ENCODE measurements around the gene TEX22.

The TEX22 gene

GRCh38 chr14:105384041-105384557 lies 14.2 kb upstream of the TEX22 start:
- DNase-seq (ENCODE audit: low read depth in 2 of 2) = no peak

DNA sequence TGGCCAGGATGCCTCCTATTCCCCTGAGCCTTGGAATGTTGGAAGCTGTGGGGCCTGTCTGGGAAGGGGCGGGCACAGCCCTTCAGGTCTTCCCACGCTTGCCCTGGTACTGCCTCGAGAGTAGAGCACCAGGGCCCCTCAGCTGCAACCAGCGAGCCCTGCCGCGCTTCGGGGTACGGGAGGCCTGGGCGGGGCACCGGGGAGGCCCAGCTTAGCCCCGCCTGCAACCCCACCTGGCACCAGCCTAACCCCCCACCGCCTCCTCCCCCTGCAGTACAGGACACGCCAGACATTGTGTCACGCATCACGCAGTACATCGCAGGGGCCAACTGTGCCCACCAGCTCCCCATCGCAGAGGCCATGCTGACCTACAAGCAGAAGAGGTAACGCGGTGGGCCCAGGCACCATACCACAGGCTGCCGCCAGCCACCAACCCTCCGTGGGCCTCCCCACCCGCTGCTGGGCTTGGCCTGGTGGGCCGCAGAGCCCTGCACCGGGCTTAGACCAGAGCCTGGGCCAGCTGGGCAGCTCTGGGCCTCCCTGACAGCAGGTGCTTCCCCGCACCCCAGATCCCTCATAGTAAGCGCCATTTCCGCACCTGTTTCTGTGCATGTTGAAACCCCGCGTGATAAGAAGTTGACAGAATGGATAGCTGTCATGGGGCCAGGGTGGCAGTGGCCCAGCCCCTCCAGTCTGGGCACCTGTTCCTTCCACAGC lies 13.6 kb upstream of the TEX22 start:
- DNase-seq (ENCODE audit: low read depth in 2 of 2) = no peak

DNA sequence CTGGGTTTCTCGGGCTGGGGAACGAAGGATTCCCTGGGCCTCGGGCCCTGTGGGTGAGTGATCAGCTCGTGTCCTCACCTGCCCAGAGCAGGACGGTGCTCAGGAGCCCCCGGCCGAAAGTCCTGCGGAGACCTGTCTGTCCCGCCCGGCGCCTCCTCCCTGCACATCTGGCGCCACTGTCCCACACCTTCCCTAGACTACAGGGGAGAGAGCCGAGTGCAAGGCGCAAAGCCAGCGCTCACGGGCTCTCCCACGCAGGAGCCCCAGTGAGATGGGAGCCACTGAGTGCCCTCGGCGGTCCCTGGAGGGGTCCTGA lies 13.1 kb upstream of the TEX22 start:
- DNase-seq (ENCODE audit: low read depth in 2 of 2) = no peak

- DNase-seq (ENCODE audit: low read depth in 2 of 2) = no peak
Measured at GRCh38 chr14:105385698-105386365, 12.5 kb upstream of the TEX22 start.

DNA sequence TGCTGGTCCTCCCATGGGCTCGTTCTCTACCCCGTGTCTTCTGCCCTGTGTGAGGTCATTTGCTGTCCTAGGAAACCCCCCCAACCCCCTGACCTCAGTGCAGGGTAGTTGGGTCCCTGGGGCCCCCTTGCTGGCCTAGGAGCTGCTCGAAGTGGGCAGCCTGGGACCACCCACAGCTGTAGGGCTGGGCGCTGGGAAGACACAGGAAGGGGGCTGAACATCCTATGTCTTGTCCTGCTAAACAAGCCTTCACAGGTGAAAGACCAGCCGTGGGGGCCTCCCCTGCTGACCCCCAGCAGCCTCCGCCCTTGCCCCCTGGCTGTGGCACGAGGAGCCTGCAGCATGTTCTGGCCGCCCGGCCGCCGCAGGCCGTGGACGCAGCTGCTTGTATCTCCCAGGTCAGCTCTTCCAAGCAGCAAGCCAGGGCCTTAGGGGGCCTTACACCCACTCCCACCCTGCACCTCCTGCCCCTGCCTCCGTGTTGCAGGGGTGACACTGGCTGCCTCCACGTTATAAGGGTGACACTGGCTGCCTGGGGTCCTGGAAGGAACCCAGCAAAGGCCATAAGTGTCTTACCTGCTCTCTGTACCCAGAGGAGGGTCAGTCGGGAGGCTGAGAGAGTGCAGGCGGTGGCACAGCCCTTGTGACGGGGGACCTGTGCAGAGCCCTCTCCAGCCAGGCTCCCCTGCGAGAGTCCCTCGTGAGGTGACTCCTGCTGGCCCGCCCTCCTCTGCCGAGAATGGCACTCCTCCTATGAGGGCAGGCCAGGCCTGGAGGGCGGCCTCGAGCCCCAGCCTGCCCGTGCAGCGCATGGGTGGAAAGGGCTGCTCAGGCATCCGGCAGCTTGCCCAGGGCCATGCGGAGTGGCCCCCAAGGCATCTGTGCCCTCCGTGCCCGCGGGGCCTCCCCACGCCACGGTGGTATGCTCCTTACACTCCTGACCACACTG lies 11.5 kb upstream of the TEX22 start:
- DNase-seq (ENCODE audit: low read depth in 2 of 2) = no peak

- DNase-seq (ENCODE audit: low read depth in 2 of 2) = no peak
Measured at GRCh38 chr14:105387530-105387922, 10.8 kb upstream of the TEX22 start.

DNA sequence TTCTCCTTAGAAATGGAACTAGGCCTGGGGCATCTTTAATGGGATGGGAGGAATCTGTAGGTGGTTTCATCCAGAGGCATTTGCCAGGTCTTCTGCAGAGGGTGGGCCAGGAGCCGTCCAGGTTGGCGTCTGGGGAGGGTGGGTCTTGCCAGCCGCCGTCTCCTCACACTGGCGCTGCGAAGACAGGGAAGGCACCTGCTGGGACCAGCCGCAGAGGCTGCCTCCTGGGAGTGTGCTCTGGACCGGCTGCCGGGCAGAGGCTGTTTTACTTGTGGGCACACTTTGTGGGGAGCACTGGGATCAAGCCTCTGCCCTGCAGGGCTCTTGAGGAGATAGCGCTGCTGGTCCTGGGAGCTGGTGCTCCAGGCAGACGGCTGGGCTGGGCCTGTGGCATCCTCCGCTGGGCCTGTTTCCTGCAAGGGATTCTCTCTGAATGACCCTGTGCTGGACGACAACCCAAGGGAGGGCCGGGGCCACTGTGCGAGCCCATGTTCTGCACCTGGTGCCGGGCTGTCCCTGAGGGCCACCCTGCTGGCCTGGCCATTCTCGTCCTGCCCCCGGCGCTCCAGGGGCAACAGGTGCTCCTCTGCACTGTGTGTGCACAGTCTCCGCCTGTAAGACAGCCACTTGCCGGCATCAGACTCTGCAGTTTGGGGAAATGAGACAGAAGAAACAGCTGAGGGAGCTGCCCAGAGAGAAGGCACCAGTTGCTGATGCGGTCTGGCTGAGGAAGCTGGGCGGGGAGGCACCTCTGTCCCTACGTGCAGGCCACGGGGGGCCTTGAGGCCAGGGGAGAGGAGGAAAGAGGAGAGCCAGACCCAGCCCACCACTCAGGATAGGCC lies 10.0 kb upstream of the TEX22 start:
- no peak for DNase-seq (ENCODE audit: low read depth in 2 of 2)

GRCh38 chr14:105388976-105389375 lies 9.4 kb upstream of the TEX22 start:
- no peak for DNase-seq (ENCODE audit: low read depth in 2 of 2)

GRCh38 chr14:105389534-105389933 lies 8.8 kb upstream of the TEX22 start:
- no peak for DNase-seq (ENCODE audit: low read depth in 2 of 2)

DNA sequence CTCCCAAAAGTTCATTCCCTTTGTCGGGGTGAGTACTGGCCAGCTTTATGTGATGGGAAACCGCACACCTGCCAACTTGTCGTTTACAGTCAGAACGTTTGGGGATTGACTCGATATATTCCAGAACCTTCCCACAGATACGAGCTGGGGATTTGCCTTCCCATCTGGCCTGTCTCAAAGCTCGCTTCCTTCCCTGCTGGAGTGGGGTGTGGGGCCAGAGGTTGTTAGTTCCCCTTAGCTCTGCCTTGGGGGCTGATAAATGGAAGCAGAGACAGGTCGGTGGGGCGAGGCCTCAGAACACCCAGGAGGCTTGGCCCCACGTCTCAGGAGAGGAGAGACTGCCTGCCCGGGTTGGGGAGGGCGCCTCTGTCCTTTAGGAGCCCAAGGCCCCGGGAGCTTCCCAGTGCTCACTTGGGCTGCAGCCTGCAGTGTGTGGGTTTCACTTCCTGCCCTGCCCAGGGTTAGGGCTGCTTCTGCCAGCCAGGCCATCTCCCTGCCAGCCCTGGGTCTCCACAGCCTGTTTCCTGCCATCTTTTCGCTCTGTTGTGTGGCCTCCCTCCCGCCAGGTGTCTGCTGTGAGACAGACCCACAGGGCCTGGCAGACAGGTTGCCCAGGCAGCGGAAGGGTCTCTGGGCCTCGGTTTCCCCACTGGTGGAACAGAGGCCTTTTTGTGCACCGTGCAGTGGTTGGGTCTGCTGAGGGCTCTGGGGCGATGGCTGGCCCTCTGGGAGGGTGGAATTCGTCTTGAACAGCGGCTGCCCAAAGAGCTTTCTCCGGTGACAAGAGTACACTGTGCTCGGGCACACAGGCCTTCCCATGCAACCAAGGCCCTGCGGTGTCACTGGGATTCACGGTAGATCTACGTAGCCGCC lies 8.1 kb upstream of the TEX22 start:
- DNase-seq (ENCODE audit: low read depth in 2 of 2) = no peak

DNA sequence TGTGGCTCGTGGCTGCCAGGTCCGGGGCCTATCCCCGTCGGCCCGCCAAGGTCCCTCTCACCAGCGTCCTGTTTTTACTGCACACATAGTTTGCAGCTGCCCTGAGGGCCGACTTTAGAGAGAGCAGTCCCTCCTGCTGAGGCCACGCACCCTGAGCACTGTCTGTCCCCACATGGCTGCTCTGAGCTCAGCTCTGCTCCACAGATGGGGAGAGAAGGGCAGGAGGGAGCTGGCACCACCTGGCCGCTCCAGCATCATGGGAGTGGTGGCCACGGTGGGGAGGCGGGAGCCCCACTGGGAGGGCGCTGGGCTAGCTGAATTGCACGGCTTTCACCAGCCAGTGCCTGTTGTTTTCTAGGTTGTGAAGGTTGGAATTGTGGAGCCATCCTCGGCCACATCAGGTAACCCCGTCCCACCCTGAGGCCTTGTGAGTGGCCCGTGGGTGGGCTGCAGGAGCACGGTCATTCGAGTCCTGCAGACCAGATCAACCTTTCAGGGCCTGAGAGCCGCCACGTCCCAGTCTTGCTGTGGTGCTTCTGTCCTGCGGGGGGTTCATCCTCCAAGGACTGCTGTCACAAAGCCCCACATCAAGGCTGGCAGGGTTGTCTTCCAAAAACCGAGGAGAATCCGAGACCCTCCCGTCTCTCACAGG lies 7.4 kb upstream of the TEX22 start:
- no peak for DNase-seq (ENCODE audit: low read depth in 2 of 2)

DNA sequence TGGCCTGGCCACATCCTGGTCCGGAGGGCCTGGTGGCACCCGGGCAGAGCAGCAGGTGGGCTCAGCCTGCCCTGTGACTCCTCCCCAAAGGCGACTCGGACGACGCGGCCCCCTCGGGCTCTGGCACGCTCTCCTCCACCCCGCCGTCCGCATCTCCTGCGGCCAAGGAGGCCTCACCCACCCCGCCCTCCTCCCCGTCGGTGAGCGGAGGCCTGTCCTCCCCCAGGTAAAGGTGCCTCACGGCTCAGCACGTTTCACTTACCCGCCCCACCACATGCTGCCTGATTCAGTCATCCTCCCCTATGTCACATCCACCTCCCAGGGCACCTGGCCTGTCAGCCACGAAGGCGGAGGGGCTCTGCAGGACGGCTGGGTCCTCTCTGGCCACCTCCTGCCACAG lies 6.8 kb upstream of the TEX22 start:
- DNase-seq (ENCODE audit: low read depth in 2 of 2) = no peak

DNA sequence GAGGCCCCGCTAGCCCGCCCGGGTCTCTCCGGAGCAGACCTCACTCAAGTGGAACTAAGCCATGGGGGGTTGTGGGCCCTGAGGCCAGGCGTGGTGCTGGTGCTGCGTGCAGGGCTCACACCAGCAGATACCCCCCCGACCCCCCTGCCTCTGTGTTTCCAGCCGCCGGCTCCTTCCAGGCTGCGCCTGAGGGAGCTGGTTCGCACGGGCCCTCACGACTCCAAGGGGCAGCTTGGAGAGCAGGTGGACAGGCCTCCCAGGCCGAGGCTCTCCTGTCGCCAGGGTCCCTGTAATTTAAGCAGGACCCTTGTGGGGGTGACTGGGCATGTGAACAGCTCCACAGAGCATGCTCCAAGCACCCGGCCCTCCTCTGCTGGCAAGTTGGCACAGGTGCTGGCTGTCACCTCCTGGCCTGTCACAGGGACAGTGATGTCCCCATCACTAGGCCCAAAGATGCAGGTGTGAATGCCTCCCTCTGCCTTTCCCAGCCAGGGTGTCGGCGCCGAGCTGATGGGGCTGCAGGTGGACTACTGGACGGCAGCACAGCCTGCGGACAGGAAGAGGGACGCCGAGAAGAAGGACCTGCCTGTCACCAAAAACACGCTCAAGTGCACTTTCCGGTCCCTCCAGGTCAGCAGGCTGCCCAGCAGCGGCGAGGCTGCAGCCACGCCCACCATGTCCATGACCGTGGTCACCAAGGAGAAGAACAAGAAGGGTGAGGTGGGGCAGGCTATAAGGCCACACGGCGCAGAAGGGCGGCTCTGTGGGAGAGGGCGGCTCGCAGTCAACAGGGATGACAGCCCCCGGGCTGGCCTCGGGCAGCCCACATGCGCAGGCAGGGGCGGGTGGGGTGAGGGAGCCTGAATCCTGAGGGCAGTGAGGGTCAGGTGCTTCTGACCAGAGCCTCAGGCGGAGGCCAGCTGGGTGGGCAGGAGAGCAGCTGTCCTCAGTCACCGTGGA lies 5.9 kb upstream of the TEX22 start:
- no peak for DNase-seq (ENCODE audit: low read depth in 2 of 2)

- no peak for DNase-seq (ENCODE audit: low read depth in 2 of 2)
Measured at GRCh38 chr14:105393151-105393550, 5.2 kb upstream of the TEX22 start.

DNA sequence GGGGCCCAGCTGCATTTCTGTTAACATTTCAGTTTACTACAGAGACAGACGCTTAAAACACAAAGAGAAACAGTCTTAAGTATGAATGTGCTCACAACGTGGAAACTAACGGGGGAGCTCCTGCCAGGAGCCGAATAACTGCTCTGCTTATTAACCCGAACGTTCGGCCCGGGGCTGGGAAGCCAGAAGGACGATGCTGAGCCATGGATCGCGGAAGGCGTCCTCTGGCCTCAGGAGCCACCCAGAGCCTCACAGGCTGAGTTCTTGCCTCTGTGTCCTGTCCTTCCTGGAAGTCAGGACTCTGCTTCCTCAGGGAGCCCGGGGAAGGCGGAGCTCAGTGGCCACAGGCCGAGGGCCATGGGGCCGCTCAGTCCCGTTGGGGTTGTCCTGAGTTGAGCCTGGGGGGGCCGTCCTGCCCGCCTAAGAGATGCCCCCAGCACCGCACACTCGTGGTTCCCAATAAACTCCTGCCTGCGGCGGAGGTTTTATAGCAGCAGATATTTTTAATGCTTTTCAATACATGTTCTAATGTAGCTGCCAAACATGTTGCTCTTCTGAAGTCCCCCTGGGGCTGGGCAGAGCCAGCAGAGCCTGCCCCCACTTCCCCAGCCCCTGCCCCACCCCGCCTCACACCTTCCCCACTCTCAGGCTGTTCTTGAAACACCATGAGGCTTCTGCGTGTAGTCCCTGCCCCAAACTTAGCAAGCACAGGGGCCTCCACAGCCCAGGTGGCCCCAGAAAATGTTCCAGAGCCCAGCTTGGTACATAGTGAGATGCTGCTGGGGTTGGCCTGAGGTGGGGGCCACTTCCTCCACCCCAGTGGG lies 3.4 kb upstream of the TEX22 start:
- no peak for DNase-seq (ENCODE audit: low read depth in 2 of 2)

DNA sequence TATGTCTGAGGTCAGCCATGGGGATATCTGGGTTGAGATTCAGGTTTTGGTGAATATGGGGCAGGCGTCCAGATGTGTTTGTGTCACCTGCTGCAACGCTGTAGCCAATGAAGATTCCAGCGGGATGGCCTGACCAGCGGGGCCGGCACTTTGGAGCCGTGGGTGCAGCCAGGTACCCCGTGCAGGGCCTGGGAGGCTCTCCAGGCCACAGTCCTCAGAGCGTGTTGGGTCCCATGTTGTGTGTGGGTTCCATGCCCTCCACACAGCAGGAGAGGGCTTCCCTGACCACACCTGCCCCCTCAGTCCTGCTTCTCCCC lies 2.8 kb upstream of the TEX22 start:
- DNase-seq (ENCODE audit: low read depth in 2 of 2) = no peak

- no peak for DNase-seq (ENCODE audit: low read depth in 2 of 2)
Measured at GRCh38 chr14:105397350-105397931, 897 bp upstream of the TEX22 start.
